Measurements from ENCODE around the gene RASA3. TPM values are rescaled to one million over a fixed set of nuclear protein-coding genes. Genes with fewer than 3 reads are reported as not detected.

Gene RASA3
- total and polyA plus RNA-seq, 10 of the 15 experiments (the other 5 are each of a cell fraction or from before 2014, with no cell fraction given): 0.79 to 33.9 (median 17.6) TPM

- no peak for TF ChIP-seq CUX1 (IDR thresholded peaks at IDR 0.05; ENCODE audit: insufficient replicate concordance, low read depth, low read length)
- TF ChIP-seq HDAC6 (IDR thresholded peaks at IDR 0.05; ENCODE audit: unreplicated experiment): no peak
- TF ChIP-seq EED (IDR thresholded peaks at IDR 0.05; ENCODE audit: low read depth): no peak
- no peak for TF ChIP-seq SRF (IDR thresholded peaks at IDR 0.05; ENCODE audit: low read depth in 2 of 2, low read length in 2 of 2)
- TF ChIP-seq NBN (IDR thresholded peaks at IDR 0.05): no peak
Observed at GRCh38 chr13:114019367-114019766, 113.1 kb downstream of the RASA3 start (continued).

GRCh38 chr13:114018461-114019055, 113.9 kb downstream of the RASA3 start:
- ChIA-PET RAD21 (ENCODE audit: unreplicated experiment) (no interaction called here), POLR2A (no interaction called here), SMC1A (ENCODE audit: uncharacterized antibody, unreplicated experiment) (no interaction called here), CTCF (no interaction called here)
- in situ Hi-C loops (cut with MboI): no loop called here
- Histone ChIP-seq H4K20me1 (ENCODE audit: control insufficient read depth, insufficient read depth) (no peaks in the 10 kb centered on the region), H3K27ac (ENCODE audit: control insufficient read depth, insufficient read depth) (no peak overlapping the region), H3K79me2 (ENCODE audit: control insufficient read depth, insufficient read depth, low read length) (no peaks in the 10 kb centered on the region), H2AFZ (ENCODE audit: control insufficient read depth, low read depth, low read length) (no peak overlapping the region), H3K4me1 (ENCODE audit: control insufficient read depth, insufficient read depth, low read length) (no peaks in the 10 kb centered on the region; the same call in 1 of the 2 replicates), H3K4me2 (ENCODE audit: control insufficient read depth, insufficient read depth) (no peak overlapping the region), H3K27me3 (replicated peaks in 1 of 2; ENCODE audit: control insufficient read depth in 2 of 2, insufficient read depth in 2 of 2, low read length in 1 of 2) (no peaks in the 10 kb centered on the region), H3K4me3 (no peak overlapping the region), H3K36me3 (ENCODE audit: control insufficient read depth in 2 of 2, insufficient read depth in 2 of 2, low read length in 1 of 2) (peaks cover 0 to 29% of the 10 kb centered on the region in 2 experiments; a peak in 3 of 4 replicates), H3K9ac (ENCODE audit: control insufficient read depth, insufficient read depth, low read length) (no peak overlapping the region), H3K9me3 (replicated peaks; ENCODE audit: control insufficient read depth, insufficient read depth, low read length) (no peaks in the 10 kb centered on the region)
- FAIRE-seq (no peak), ATAC-seq (no peak), DNase-seq (ENCODE audit: low read depth, low spot score) (no peak)
- BruUV-seq (replicated peaks): no TSS peak
- intact Hi-C loops (cut with micrococcal nuclease; ENCODE audit: unreplicated experiment): no loop called here
- WGBS (ENCODE audit: insufficient coverage, insufficient replicate concordance, low lambda C conversion rate, missing lambda C conversion rate): 82% methylated on average over 19 of the region's 20 CpGs
- TF ChIP-seq JUNB (IDR thresholded peaks at IDR 0.05): no peak
- no peak for TF ChIP-seq FOXK2 (IDR thresholded peaks at IDR 0.05)
- TF ChIP-seq POLR2AphosphoS5 (IDR thresholded peaks at IDR 0.05; ENCODE audit: low read length): no peak
- no peak for TF ChIP-seq NR2C2 (IDR thresholded peaks at IDR 0.05; ENCODE audit: borderline replicate concordance, control insufficient read depth, insufficient read length, low read depth)

Data from GM12878 (cell line).